Measurements from ENCODE around the gene SLC25A42.

GRCh38 chr19:19155495-19156219, 91.9 kb downstream of the SLC25A42 start:
- TF ChIP-seq CTCF (IDR thresholded peaks at IDR 0.05) (no peak), POLR2A (IDR thresholded peaks at IDR 0.05) (no peak)

Measured in uterus (tissue), 2 donors.